ENCODE measurements around the gene IRF2. TPM values are rescaled to one million over a fixed set of nuclear protein-coding genes. Genes with fewer than 3 reads are reported as not detected.
A peak's percentile ranks its signal among the peaks of the same experiment; 100 is the strongest.

Gene IRF2
- total and polyA plus RNA-seq, 2 donors from 2014 or later, result 16.8 to 42.8 TPM

DNA sequence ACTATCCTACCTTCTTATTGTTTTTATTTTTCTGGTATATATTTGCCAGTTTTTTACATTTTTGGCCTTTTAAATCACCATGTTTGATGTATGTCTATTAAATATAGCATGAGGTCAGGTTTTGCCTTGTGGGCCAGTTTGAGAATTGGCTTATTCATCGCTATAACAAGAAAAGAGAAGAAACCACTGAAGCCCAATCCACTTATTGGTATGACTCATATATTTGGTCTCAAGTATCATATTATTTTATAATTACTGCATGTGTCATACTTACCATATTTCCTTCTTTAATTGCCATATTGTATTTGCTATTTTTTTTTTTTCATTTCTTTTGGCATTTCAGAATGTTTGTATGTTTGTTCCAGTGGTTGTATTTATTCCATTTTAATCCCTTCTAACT, 99.3 kb downstream of the IRF2 start:
- intact Hi-C loops (cut with DNase I), result no loop called here
- no peaks in the 10 kb centered on the region for H3K4me1 ChIP-seq (ENCODE audit: control insufficient read depth in 2 of 3, insufficient read depth in 2 of 3, low read depth in 1 of 3, low read length in 3 of 3)
- TF ChIP-seq, protein P1, sequence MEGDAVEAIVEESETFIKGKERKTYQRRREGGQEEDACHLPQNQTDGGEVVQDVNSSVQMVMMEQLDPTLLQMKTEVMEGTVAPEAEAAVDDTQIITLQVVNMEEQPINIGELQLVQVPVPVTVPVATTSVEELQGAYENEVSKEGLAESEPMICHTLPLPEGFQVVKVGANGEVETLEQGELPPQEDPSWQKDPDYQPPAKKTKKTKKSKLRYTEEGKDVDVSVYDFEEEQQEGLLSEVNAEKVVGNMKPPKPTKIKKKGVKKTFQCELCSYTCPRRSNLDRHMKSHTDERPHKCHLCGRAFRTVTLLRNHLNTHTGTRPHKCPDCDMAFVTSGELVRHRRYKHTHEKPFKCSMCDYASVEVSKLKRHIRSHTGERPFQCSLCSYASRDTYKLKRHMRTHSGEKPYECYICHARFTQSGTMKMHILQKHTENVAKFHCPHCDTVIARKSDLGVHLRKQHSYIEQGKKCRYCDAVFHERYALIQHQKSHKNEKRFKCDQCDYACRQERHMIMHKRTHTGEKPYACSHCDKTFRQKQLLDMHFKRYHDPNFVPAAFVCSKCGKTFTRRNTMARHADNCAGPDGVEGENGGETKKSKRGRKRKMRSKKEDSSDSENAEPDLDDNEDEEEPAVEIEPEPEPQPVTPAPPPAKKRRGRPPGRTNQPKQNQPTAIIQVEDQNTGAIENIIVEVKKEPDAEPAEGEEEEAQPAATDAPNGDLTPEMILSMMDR (IDR thresholded peaks at IDR 0.05; ENCODE audit: borderline replicate concordance, extremely low read depth, insufficient read depth), result no peak
- H3K9me3 ChIP-seq (ENCODE audit: control insufficient read depth in 2 of 3, insufficient read depth in 1 of 3, low read length in 3 of 3), result no peaks in the 10 kb centered on the region
- no peak overlapping the region for H3K9ac ChIP-seq (ENCODE audit: low read length in 3 of 3)
- H3K36me3 ChIP-seq (ENCODE audit: control insufficient read depth in 2 of 3, insufficient read depth in 3 of 3, low read length in 3 of 3), result no peaks in the 10 kb centered on the region
- no peaks in the 10 kb centered on the region for H3K27me3 ChIP-seq (ENCODE audit: control insufficient read depth, insufficient read depth, low read length)
- no peak overlapping the region for H3K4me3 ChIP-seq (ENCODE audit: low read length in 3 of 3)
- H3K27ac ChIP-seq (ENCODE audit: low read depth in 2 of 2, low read length in 2 of 2), result no peak overlapping the region
- no peak for DNase-seq
- no peak for FAIRE-seq

DNA sequence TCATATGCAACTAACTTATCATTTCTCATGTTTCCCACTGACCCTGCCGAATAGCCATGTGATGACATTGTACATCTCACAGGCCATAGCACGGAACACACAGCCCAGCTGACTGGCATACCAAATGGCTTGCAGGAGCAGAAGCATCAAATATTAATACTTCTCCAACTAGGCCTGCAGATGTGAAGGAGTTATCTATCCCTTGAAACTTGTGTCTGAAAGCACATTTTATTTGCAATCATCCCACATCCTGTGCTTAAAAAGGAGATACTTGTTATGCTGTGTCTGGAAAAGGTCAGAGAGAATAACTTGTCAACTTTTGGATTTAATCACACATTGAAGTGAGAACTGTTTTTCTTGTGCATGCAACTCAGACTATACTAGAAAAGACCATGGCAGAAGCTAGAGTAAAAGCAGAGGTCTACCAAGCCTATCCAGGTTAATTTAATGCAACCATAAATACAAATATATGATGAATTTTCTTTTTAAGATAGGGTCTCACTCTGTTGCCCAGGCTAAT, 100.4 kb downstream of the IRF2 start:
- DNase-seq (no peak), FAIRE-seq (no peak)
- Histone ChIP-seq H3K4me3 (ENCODE audit: low read length in 3 of 3) (no peak overlapping the region), H3K9me3 (ENCODE audit: control insufficient read depth in 2 of 3, insufficient read depth in 1 of 3, low read length in 3 of 3) (no peaks in the 10 kb centered on the region), H3K9ac (ENCODE audit: low read length in 3 of 3) (no peak overlapping the region), H3K4me1 (ENCODE audit: control insufficient read depth in 2 of 3, insufficient read depth in 2 of 3, low read depth in 1 of 3, low read length in 3 of 3) (no peaks in the 10 kb centered on the region), H3K27ac (ENCODE audit: low read depth in 2 of 2, low read length in 2 of 2) (no peak overlapping the region), H3K36me3 (ENCODE audit: control insufficient read depth in 2 of 3, insufficient read depth in 3 of 3, low read length in 3 of 3) (no peaks in the 10 kb centered on the region), H3K27me3 (ENCODE audit: control insufficient read depth, insufficient read depth, low read length) (no peaks in the 10 kb centered on the region)
- TF ChIP-seq, protein P1 (IDR thresholded peaks at IDR 0.05; ENCODE audit: borderline replicate concordance, extremely low read depth, insufficient read depth), result no peak
- intact Hi-C loops (cut with DNase I), result no loop called here

DNA sequence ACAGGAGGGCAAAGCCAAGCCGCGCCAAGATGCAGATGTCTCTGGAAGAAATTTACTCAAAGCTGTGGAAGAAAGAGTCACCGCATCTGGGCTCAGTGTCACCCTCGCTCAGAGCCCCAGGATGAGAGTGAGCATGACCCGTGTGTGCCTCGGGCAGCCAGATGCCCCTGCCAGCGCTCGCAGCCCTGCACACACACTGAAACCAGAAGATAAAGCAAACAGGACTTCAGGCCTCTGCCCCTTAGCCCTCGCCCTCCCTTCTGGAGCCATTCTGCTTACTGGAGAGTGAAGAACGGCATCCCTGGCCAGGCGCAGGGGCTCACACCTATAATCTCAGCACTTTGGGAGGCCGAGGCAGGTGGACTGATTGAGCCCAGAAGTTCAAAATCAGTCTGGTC, 103.0 kb downstream of the IRF2 start:
- H3K4me3 ChIP-seq (ENCODE audit: low read length in 3 of 3), result no peak overlapping the region
- H3K9me3 ChIP-seq (ENCODE audit: control insufficient read depth in 2 of 3, insufficient read depth in 1 of 3, low read length in 3 of 3), result no peaks in the 10 kb centered on the region
- TF ChIP-seq, protein P1 (IDR thresholded peaks at IDR 0.05; ENCODE audit: borderline replicate concordance, extremely low read depth, insufficient read depth), result no peak
- H3K36me3 ChIP-seq (ENCODE audit: control insufficient read depth in 2 of 3, insufficient read depth in 3 of 3, low read length in 3 of 3), result no peaks in the 10 kb centered on the region
- no peak overlapping the region for H3K9ac ChIP-seq (ENCODE audit: low read length in 3 of 3)
- H3K4me1 ChIP-seq (ENCODE audit: control insufficient read depth in 2 of 3, insufficient read depth in 2 of 3, low read depth in 1 of 3, low read length in 3 of 3), result no peaks in the 10 kb centered on the region
- no peak for FAIRE-seq
- H3K27ac ChIP-seq (ENCODE audit: low read depth in 2 of 2, low read length in 2 of 2), result no peak overlapping the region
- no peaks in the 10 kb centered on the region for H3K27me3 ChIP-seq (ENCODE audit: control insufficient read depth, insufficient read depth, low read length)
- DNase-seq, result peak in 1 of 5 donors; percentile 34
- intact Hi-C loops (cut with DNase I), result no loop called here
